GM12874 (cell line): ENCODE data around the gene NFX1.
A peak's percentile ranks its signal among the peaks of the same experiment; 100 is the strongest.

ENCODE experiments used
- CTCF ChIP-seq: IDR thresholded peaks from 2 replicates; pipeline ENCODE4 v1.5.1; 2011; ENCODE audit warnings: low read depth, mild to moderate bottlenecking, control low read depth, low read length, moderate library complexity; ENCODE audit not compliant: insufficient read depth

The NFX1 gene

GRCh38 chr9:33366979-33367480 is 76.7 kb downstream of the NFX1 start:
- TF ChIP-seq CTCF, result no peak

- TF ChIP-seq CTCF, result no peak
These were observed 82.6 kb downstream of the NFX1 start for GRCh38 chr9:33372900-33373299.

- no peak for TF ChIP-seq CTCF
These were observed 83.9 kb downstream of the NFX1 start for GRCh38 chr9:33374190-33374589.

DNA sequence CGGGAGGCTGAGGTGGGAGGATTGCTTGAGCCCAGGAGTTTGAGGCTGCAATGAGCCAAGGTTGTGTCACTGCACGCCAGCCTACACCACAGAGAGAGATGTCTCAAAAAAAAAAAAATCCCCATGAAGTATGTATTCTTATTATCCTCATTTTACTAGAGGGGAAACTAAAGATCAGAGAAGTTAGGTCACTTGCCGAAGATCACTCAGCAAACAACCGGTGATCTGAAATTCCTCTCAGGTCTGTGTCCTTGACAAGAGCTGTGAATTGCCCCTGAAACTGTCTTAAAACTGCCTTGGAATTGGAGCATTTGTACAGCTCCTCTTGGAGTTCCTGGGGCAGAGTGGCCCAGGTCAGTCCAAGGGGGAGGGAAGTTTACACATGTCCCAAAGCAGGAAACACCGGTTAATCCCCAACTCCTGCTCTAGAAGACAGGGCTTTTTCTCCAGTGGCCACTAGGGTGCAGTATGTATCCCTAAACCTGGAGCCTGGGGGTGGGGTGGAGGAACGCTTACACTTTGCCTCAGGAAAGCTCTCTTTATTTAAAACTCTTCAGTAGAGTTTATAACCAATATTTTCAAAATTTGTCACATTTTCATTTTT is 84.4 kb downstream of the NFX1 start:
- TF ChIP-seq CTCF, result peak; percentile 81

- no peak for TF ChIP-seq CTCF
These were observed 85.0 kb downstream of the NFX1 start for GRCh38 chr9:33375238-33375840.

DNA sequence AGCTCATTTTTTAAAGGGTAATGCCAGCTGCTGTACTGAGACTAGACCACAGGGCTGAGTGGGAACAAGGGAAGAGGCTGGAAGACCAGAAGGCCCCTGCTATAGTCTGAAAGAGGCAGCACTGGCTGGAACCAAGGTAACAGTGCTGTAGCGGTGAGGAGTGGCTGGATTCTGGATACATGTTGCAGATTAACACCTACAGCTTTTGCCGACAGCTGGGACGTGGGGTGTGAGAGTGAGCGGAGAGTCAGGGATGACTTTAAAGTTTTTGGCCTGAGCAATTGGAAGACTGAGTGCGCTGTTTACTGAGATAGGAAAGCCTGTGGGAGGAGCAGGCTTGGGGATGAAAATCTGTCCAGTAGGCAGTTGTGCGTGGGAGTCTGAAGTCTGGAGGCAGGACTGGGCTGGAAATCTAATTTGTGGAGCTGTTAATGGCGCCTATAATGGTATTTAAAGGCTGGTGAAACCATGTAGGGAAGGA is 85.6 kb downstream of the NFX1 start:
- no peak for TF ChIP-seq CTCF

GRCh38 chr9:33377089-33377715 is 86.9 kb downstream of the NFX1 start:
- no peak for TF ChIP-seq CTCF
